Hematopoietic multipotent progenitor cell treated with erythropoietin and hydrocortisone succinate and interleukin-3 and kit ligand, for 17 days (in vitro differentiated cells): ENCODE results near the gene TMEM86A.

Experiments used
- DNase-seq: peaks from one replicate; pipeline ENCODE4 v3.0.0-alpha.2; 2015; ENCODE audit warnings: low spot score

The TMEM86A gene

DNA sequence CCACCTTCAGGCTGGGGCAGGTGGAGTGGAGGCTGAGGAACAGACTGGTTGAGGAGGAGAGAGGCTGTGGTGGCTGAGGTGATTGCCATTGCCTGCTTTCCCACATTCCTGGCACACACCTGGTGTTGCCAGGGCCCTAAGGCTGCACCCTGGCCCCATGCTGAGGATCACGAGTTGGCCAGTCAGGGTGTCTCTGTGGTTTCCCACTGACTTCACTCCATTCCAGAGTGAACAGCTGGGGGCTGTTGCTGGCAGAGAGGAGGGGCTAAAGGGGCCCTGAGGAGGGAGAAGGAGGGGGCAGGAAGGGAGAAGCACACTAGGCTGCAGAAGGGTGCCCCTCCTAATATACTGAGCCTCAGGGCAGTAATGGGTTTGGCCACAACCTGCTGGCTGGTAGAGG, 1.8 kb downstream of the TMEM86A start:
- no peak for DNase-seq

DNA sequence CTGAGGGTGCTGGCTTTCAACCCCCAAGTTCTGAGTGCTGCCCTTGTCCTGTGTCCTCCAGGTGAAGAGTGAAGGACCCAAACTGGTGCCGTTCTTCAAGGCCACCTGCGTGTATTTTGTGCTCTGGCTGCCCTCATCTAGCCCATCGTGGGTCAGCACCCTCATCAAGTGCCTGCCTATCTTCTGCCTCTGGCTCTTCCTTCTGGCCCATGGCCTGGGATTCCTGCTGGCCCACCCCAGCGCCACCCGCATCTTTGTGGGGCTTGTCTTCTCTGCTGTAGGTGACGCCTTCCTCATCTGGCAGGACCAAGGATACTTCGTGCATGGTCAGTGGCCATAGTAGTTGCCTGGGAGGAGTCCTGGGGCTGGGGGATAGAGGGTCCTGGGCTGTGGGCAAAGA, 2.3 kb downstream of the TMEM86A start:
- DNase-seq = no peak

DNA sequence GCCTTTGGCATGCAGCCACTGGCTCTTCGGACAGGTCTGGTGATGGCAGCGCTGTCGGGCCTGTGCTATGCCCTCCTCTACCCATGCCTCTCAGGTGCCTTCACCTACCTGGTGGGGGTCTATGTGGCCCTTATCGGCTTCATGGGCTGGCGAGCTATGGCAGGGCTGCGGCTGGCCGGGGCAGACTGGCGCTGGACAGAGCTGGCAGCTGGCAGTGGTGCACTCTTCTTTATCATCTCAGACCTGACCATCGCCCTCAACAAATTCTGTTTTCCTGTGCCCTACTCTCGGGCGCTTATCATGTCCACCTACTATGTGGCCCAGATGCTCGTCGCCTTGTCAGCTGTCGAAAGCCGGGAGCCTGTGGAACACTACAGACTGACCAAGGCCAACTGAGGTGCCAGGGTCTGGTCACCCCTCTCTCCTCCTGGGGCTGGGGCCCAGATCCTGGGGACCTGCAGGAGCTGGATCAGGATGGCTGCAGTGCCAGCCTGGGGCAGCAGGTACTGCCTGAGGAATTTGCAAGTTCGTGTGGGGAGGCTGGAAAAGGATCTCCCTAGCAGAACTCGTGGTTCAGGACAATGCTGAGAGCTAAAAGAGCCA, 3.1 kb downstream of the TMEM86A start:
- no peak for DNase-seq

DNA sequence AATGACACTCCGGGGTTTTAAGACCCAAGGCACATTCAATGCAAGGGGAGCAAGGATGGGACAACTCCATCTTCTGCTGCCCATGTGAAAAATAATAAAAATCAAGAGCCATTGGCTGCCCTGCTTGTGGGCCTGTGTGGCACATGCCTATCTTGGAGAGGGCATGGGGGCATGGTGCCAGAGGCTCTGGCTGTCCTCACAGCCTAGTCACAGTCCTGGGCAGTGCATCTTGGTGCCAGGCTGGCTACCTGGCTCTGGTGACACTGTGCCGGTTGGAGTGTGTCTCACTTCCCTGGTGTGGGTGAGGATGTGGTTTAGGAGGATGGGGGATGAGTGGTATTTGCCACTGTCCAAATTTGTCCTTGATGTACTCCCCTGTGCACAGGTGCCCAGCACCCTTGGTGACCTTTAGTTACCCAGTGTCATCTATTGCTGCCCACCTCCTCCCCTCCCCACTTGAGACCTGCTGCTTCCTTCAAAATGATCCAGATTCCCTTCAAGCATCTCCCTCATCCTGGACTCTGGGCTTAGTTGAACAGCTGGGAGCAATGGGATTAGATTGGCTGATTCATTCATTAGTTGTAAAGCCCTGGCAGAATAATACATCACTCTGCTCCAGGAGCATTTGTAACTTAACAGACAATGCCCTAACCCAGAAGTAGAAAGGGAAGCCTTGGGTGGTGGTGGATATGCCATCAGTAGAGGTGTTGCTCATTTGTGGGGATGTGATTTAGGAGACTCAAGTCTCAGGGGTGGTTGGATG, 4.6 kb downstream of the TMEM86A start:
- DNase-seq = no peak

DNA sequence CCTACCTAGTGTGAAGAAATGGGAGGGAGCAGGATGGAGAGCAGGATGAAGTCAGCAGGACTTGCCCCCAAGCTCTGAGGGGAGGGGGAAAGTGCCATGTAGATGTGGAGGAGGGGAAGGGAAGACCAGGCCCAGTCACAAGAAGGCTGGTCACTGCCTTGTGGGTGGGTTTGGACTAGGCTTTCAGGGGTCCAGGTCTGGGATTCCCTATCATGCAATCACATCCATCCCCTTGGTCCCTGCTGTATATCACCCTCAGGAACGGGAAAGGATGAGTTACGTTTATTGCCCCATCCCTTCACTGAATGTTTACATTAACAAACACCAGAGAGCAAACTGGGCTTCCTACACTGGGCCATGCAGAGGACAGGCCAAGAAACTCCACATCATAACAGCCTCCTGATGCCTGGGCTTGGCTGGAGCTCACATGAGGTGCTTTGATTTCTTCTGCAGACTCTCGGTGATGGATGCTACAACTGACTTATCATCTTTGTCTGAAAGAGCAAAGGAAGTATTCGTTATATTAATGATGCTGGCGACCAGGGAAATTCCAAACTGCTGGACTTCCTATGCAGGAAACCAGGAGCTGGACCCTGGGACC, 5.6 kb downstream of the TMEM86A start:
- no peak for DNase-seq

DNA sequence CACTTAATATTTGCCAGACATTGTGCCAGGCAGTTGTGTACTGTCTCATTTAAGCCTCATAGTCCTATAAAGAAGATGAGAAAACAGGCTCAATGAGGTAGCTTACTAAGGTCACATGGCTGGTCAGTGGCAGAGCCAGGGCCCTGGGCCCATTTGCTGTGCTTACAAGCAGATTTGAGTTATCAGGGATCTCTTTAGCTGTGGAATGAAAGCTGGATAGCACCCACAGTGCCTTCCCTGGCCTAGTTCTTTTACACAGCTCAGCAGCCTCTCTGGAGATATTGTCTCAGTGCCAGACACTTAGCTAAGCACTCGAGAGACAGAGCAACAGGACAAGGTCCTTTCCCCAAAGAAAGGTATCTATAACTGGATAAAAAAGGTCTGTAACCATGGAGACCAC, 6.1 kb downstream of the TMEM86A start:
- no peak for DNase-seq

DNA sequence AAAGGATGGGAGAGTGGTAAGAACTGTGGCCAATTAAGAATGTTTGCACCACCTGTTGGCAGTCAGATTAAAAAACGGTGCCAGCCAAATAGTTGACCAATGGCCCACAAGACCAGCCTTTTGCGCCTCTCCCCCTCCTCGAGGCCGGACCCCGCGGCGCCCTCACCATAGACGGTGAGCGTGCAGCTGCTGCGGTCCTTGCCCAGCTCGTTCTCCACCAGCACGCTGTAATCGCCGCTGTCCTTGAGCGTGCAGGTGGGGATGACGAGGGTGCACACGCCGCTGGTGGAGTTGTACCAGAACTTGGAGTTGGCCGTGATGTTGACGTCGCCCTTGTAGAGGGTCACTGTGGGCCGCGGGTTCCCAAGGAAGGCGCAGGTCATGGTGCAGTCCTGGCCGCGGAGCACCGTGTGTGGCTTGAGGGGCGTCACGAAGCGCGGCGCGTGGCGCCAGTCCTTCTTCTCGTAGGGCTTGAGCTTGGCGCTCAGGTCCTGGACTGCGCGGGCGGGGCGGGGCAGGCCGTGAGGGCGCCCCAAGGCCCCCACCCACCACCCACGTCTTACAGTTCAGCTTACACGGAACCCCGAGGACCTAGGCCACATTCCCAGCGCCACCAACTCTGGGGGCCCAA, 7.2 kb downstream of the TMEM86A start:
- no peak for DNase-seq

DNA sequence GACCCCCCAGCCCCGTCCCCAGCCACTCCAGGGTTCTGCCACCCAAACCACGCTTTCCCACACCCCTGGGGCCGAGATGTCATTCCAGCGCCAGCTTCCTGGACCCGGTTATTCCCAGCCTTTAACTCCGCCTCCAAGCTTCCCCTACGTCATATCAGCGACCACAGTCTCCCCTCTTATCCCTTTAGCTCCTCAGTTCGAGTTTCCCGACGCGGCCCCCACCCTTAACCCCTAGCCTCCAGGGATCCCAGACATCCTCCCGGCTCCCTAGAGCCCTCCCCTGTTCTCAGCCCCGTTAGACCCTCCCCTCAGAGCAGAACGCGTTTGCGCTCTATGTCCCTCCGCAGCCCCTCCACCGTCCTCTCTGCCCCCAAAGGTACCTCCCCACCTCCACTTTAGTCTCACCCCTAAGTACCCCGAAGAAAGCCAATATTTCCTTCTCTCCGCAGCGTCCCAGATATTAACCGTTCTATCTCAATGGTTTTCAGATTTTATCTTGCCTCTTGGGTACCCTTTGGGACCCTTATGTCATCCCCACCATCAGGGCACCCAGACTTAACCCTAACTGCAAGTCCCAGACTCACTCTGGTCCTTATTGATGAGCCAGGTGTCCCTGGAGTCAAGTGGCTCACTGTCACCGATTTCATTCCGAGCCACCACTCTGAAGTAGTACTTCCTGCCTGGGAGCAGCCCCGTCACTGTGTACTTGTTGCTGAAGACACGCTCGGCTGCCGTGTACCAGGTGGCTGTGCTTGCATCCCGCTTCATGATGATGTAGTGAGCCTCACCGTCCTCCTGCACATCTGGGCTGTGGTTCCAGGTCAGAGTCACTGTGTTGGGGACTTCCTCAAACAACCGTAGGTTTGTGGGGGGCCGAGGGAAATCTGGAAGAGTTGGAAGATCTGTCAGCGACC, 8.0 kb downstream of the TMEM86A start:
- no peak for DNase-seq

DNA sequence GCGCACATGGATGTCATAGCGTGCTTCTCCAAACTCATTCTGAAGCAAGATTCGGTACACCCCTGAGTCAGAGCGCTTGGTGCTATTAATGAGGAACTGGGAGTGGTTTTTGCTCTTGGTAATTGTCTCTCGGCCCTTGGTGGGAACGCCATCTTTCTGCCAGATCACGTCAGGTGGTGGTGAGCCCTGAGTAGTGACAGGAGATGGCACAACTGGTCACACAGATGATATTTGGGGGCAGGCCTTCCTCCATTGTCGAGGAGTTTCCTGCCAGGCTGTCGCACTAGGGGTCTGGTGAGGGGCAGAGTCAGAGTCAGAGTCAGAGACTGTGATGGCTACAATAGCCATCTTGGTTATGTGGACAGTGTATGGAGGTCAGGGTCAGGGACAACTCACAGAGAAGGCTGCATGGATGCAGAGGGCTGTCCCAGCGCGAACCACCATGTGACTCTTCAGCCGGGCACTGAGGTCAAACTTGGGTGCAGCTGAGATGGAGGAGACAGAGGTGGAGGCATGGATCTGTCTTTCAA, 9.3 kb downstream of the TMEM86A start:
- no peak for DNase-seq

DNA sequence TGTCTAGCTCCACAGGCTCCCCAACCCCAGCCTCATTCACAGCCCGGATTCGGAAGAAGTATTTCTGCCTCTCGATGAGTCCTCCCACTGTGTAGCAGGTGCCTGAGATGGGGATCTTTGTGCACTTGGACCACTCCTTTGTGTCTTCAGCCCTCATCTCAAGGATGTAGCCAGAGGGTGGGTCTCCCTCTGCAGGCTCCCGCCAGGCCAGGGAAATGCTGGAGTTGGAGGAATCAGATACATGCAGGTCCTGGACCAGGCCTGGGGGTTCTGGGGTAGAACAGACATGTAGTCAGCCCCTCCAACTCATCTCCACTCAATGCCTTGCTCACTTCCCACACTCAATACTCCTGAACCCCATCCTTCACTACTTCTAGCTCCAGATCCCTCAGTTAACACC, 10.8 kb downstream of the TMEM86A start:
- DNase-seq = no peak

DNA sequence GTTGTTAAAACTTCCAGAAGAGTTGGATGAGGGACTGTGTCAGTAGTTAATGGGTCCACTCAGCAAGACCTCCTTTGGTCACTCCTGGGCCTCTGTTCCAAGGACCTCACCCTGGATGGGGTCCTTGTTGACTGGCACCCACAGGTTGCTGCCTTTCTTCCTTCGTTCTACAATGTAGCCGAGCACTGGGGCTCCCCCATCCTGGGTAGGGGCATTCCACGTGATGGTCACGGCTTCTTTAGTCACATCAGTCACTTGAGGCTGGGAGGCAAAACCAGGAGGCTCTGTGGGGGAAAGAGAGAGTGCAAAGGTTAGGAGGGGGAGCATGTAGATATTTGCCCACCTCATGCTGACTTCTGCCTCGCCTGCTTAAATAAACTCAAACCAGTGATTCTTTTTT, 12.0 kb downstream of the TMEM86A start:
- DNase-seq = no peak

DNA sequence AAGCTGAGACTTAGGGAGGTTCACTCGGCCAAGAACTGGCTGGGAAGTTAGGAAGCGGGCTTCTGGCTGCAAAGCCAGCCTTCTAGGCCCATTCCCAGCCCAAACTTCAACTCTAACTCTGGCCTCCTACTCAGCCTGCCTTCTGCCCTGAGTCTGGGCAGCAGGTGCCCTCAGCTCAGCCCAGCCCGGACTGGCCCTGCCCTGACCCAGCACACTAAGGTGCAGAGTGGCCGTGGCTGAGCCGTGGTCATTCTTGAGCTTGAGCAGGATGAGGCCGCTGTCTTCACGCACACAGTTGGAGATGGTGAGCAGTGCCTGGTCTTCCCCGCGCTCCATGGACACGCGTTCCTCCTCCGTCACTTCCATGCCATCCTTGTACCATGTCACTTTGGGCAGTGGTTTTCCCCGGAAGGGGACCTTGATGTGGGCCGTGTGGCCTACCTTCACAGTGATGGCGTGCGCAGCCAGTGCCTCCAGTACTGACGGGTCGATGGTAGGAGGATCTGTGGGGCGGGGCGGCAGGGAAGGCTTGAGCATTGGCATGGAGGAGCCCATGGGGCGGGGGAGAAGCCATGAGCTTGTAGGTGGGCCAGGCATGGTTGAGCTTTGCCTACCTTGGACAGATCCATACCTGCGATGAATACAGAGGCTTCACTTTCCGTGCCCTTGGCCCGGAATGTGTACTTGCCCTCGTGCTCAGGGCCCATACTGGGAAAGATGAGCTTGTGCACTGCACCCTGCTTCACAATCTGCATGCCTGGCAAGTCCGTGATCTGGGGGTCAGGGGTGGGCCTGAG, 15.3 kb downstream of the TMEM86A start:
- DNase-seq = no peak

DNA sequence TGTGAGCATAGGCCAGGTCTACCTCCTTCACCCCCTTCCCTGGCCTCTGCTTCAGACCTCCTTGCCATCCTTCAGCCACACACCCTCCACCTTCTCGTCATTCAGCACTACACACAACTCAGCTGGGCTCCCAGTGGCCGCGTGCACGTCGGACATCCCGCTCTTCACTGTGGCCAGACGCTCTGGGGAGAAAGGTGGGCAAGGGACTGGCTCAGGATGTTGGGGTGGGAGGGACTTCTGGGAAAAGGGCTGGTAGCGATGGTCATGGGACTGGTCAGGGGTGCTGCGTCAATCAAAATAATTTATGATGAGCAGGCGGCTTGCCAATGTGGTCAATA, 15.8 kb downstream of the TMEM86A start:
- DNase-seq = no peak

DNA sequence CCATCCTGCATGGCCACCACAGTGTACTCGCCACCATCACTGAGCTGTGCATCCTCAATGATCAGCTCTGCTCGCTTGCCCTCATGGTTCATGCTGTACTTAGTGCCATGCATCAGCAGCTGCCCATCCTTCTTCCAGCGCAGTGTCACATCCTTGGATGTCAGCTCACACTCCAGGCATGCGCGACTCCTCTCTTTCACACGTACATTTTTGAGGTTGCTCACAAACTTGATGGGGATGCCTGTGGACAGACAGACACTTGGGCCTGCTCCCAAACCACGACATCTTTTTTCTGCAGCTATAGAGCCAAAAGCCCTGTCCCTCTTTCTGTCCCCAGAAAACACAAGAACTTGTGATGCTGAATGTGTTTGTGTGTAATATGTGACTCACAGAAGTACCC, 16.9 kb downstream of the TMEM86A start:
- no peak for DNase-seq

DNA sequence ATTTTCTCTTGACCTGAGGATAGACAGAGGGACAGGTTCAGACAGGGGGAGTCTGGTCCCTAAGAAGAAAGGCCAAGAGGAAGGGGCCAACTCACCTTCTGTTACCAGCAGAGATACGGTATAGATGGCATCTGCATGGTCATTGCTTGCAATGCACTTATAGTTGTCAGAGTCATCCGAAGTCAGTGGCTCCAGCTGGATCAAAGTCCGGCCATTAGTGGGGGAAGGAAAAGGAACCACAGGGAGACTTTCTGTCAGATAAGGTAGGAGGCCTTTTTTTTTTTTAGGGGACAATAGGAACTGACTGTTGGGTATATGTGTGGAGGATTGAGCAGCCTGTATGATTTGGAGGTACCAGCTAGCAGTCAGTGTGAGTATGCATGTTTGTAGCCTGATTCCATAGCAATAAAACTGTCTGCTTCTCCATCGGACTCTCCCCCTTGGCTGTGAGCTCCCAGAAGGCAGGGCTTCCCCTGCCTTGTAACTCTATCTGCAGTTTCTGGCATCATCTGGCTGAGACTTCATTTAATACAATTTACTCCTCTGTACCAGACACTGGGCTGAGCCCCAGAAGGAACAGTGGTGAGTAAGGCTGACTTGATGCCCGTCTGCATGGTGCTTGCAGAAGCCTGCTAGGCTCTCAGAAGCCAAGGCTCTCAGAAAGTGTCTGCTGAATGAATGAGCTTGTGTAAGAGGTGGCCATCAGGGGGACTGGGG, 21.7 kb downstream of the TMEM86A start:
- DNase-seq = no peak

DNA sequence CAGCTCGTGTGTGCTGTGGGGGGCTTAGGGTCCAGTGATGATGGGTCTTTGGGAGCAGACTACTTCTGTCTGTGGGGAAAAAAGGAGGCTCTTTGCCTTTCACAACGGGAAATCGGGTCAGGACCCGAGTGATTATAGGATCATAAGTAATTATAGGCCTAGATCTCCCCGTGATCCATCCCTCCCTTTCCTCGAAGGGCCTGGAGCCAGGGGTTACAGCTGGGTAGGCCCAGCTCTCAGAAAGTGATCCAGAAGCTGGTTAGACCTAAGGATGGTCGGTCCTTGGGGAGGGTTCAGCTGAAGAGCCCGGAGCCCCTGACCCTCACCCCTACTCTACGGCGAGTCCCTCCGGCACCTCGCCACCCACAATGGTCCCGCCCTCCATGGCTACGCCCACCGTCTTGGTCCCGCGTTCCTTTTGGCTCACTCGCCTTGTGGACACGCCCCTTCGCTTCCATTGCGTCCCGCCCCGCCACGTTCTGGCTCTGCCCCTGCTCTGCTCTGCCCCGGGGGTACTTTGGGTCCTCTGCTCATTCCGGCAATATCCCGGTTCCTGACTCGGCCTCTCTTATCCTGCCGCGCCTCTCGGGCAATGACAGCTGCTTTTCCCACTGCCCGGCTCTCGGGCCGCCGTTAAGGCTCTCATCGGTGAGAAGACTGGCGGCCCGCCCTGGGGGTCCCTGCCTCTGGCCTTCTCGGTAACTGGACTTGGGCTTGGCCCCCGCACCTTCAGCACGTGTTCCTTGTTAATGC, 22.4 kb downstream of the TMEM86A start:
- DNase-seq = peak; percentile 14

DNA sequence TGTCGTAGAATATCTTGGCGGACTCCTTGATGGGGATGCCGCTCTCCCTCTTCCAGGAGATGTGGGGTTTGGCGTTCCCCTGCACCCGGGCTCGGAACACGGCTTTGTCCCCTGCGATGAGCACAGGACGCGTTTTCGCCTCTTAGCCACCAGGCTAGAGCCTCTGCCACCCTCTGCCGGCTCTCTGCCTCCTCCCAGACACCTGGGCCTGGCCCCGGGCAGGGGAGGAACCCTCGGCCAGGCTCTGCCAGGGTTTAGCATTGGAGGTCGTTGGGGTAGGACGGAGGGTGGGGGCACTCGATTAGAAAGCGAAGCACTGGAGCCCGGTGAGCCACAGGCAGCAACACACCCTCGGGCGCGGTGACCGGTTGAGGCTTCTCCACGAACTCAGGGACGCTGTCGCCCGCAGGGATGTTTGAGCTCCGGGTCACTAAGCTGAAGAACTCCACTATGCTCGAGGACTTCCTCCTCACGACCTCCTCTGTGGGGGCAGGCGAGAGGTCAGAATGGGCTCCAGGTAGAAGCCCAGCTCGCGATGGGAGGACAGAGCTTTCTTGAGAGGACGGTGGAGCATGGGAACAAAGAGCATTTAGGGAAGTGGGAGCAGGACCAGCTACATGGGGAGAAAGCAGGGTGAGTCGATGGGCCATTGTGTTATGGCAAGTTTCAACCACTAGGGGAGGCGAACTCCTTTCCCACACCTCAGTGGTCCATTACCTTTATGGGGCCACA, 23.1 kb downstream of the TMEM86A start:
- DNase-seq = no peak

DNA sequence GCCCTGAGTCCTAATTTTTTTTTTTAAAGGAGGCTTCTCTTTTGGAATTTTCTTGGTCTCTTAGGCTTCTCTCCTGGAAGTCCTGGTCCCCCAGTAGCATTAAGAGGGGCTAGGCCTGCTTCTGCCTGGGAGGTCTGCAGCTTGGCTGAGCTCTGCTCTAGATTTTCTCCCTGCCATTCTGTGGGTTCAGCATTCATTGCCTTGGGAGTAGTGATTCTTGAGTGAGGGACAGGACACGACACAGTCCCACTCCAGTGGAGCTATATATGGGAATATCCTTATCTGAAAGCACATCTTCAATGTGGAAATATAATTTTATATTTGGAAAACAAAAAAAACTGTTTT, 23.7 kb downstream of the TMEM86A start:
- no peak for DNase-seq

DNA sequence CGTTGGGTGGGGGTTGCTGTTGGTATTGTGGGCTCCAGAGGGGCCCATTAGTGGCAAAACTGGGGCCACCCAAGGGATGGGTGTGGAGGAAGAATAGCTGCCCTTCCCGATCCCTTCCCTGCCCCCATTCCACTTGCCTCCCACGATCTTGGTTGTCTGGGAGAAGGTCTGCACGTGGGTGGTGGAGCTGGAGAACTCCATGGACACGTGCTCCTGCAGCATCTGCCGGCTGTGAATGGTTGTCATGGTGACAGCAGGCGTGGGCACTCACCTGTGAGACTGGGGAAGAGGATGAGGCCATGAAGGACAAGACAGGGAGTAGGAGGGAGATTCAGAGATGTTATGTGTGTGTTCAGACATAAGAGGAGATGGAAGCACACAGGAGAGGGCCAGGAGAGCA, 25.4 kb downstream of the TMEM86A start:
- DNase-seq = no peak
